Large intestine (tissue), 12 donors: Measurements from ENCODE around the gene TNFAIP8L3. TPM values are rescaled to one million over a fixed set of nuclear protein-coding genes. Genes with fewer than 3 reads are reported as not detected.
"Not testable (repeated sequence)": the region's sequence is repeated elsewhere in the genome, so short reads cannot be mapped to it uniquely, and the experiment has no call there.

ENCODE experiments used
- DNase-seq, 2 donors: peaks; one replicate each; pipeline versions ENCODE4 v3.0.0 to v3.0.0-alpha.2; 2013
- H3K27ac ChIP-seq: one replicate; pipeline ENCODE4 v1.5.1; 2013; ENCODE audit warnings: low read length
- H3K27me3 ChIP-seq: 2 replicates; pipeline ENCODE4 v1.6.1; 2013; ENCODE audit warnings: low read length; ENCODE audit not compliant: control insufficient read depth, insufficient read depth
- H3K36me3 ChIP-seq: 2 replicates; pipeline ENCODE4 v1.6.1; 2013; ENCODE audit warnings: low read length; ENCODE audit not compliant: control insufficient read depth, insufficient read depth
- H3K4me1 ChIP-seq: one replicate; pipeline ENCODE4 v1.6.1; 2013; ENCODE audit warnings: low read length; ENCODE audit not compliant: control insufficient read depth, insufficient read depth
- H3K4me3 ChIP-seq: one replicate; pipeline ENCODE4 v1.5.1; 2013; ENCODE audit warnings: low read length
- H3K9me3 ChIP-seq: one replicate; pipeline ENCODE4 v1.6.1; 2013; ENCODE audit warnings: mild to moderate bottlenecking, low read depth, low read length, moderate library complexity; ENCODE audit not compliant: control insufficient read depth
- WGBS: methylation state at CpG from one replicate; pipeline ENCODE4 v1.1.5; 2013; ENCODE audit warnings: low lambda C conversion rate; ENCODE audit not compliant: insufficient coverage; 5-methylcytosine and 5-hydroxymethylcytosine counted together
- long read RNA-seq, 11 donors: transcript quantifications; one replicate each; lab custom pipeline, GENCODE V29; 2026
- polyA plus RNA-seq: library from polyadenylated mRNA; unstranded; fragments of 120-200 nt; gene quantifications from one replicate; pipeline ENCODE4 v1.2.1, GENCODE V29; 2013

Gene TNFAIP8L3
- 3.8 TPM for polyA plus RNA-seq
- long read RNA-seq, donor 1, result 0 reads
- long read RNA-seq, donor 2, partial matches to known transcripts, result 0 of 1 reads
- long read RNA-seq, donor 2, other reads (novel, unspliced or antisense), result 0 of 1 reads
- long read RNA-seq, donor 3, result 0 reads
- long read RNA-seq, donor 4, result 0 reads
- long read RNA-seq, donor 5, partial matches to known transcripts, result 0 of 4 reads
- long read RNA-seq, donor 5, other reads (novel, unspliced or antisense), result 0 of 4 reads
- long read RNA-seq, donor 6, result 0 reads
- long read RNA-seq, donor 7, partial matches to known transcripts, result 0 of 3 reads
- long read RNA-seq, donor 7, other reads (novel, unspliced or antisense), result 0 of 3 reads
- long read RNA-seq, donor 8, partial matches to known transcripts, result 0 of 2 reads
- long read RNA-seq, donor 8, other reads (novel, unspliced or antisense), result 0 of 2 reads
- long read RNA-seq, donor 9, partial matches to known transcripts, result 0 of 2 reads
- long read RNA-seq, donor 9, other reads (novel, unspliced or antisense), result 0 of 2 reads
- long read RNA-seq, donor 10, partial matches to known transcripts, result 0 of 1 reads
- long read RNA-seq, donor 10, other reads (novel, unspliced or antisense), result 0 of 1 reads
- long read RNA-seq, donor 11, partial matches to known transcripts, result 0 of 1 reads
- long read RNA-seq, donor 11, other reads (novel, unspliced or antisense), result 0 of 1 reads

DNA sequence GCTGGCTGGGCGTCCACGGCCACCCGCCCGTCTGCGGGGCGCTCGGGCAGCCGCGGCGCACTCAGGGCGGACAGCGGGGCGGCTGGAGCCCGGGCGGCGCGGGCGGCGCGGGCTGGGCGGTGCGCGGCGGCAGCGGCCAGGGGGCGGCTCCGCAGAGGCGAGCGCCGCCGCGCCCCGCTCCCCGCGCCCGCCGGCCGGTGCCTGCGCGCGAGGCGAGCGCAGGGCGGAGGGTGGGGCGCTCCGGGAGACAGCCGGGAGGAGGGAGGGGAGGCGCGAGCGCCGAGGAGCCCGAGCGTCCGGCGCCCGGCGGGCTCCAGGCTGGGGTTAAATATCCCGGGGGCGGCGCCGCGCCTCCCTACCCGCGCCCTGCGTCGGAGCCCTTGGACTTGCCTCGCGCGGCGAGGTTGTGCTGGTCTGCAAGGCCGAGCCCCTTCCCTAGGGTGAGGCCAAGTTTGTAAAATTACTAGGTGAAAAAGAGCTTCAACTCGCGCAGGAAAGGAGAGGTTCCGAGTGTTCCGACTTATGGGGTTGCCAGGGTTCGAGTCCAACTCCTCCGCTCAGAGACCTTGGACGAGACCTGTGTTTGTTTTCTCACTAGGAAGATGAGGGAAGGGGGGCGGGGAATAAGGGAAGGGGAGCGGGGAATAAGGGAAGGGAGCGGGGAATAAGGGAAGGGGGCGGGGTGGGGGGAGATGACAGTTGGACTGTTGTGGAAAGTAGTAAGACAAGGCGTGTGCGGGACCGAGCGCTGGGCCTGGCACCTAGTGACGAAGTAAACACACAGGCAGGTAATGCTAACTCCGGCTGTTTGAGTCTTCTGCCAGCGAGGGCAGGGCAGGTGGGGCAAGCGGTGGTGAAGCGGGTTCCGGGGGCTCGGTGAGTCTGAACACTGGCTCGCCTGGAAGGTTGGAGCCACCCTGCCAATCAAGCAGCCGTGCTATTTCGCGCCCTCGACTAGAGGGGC is at the start of gene TNFAIP8L3:
TSS of gene TNFAIP8L3 (minus strand) at position 301 of the 964 bp plus-strand sequence. CDS start 311 bp downstream, outside the sequence.
- H3K9me3 ChIP-seq, result peaks cover 4% of the 10 kb centered on the region
- H3K4me3 ChIP-seq, result peak within 1 kb of the TSS; percentile 41
- WGBS, result no CpG with 5 or more reads among the region's 98 CpGs
- peaks cover 67% of the 10 kb centered on the region for H3K27me3 ChIP-seq
- H3K36me3 ChIP-seq, result no peaks in the 10 kb centered on the region
- DNase-seq, result peak in 1 of 2 donors; percentile 52
- no peak within 1 kb of the TSS for H3K27ac ChIP-seq
- no peaks in the 10 kb centered on the region for H3K4me1 ChIP-seq

DNA sequence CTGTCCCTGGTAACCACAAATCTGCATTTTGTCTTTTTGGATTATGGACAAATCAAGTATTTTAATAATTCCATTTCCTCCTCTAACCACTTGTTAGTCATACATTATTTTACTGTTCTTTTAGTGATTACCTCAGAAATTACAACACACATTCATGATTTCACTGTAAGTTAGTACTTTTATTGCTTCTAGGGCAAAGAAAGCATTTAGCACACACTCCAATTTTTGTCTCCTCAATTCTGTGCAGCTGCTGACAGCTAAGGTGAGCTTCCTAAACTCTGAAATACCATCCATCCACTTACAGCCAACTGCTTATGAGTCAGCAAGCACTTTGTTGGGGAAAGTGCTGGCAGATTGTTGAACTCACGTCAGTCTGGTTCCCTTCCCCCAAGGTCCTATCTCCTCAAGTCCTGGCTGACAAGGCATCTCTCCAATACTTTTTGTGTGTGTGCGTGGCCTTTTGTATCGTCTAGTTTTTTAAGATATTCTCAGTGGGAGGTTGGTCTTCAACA is 49.4 kb upstream of the TNFAIP8L3 start:
- no peak for DNase-seq
- Histone ChIP-seq H3K27me3 (no peaks in the 10 kb centered on the region), H3K4me3 (no peak overlapping the region), H3K36me3 (no peaks in the 10 kb centered on the region), H3K9me3 (no peaks in the 10 kb centered on the region), H3K4me1 (no peaks in the 10 kb centered on the region), H3K27ac (no peak overlapping the region)
- WGBS, result no CpG with 5 or more reads among the region's 3 CpGs

GRCh38 chr15:51140347-51140746 is 45.6 kb upstream of the TNFAIP8L3 start:
- H3K27me3 ChIP-seq, DNase-seq, H3K27ac ChIP-seq, H3K4me1 ChIP-seq, H3K4me3 ChIP-seq, H3K36me3 ChIP-seq, H3K9me3 ChIP-seq: not testable (repeated sequence)
- 83% methylated on average over 1 of the region's 2 CpGs for WGBS

DNA sequence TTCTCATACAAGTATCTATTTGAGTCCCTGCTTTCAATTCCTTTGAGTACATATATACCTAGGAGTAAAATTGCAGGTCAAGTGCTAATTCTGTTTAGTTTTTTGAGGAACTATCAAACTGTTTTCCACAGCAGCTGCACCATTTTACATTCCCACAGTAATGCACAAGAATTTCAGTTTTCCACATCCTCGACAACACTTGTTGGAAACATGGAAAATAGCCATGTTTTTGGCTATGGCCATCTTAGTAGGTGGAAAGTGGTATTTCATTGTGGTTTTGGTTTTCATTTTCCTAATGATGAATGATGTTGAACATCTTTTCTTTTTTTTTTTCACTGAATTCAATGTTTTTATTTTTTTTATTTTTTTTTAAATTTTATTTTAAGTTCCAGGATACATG is 44.4 kb upstream of the TNFAIP8L3 start:
- no CpG with 5 or more reads among the region's 1 CpG for WGBS
- H3K36me3 ChIP-seq, result no peaks in the 10 kb centered on the region
- no peaks in the 10 kb centered on the region for H3K27me3 ChIP-seq
- no peak for DNase-seq
- H3K4me1 ChIP-seq, result no peaks in the 10 kb centered on the region
- no peak overlapping the region for H3K4me3 ChIP-seq
- no peak overlapping the region for H3K27ac ChIP-seq
- H3K9me3 ChIP-seq, result no peaks in the 10 kb centered on the region

DNA sequence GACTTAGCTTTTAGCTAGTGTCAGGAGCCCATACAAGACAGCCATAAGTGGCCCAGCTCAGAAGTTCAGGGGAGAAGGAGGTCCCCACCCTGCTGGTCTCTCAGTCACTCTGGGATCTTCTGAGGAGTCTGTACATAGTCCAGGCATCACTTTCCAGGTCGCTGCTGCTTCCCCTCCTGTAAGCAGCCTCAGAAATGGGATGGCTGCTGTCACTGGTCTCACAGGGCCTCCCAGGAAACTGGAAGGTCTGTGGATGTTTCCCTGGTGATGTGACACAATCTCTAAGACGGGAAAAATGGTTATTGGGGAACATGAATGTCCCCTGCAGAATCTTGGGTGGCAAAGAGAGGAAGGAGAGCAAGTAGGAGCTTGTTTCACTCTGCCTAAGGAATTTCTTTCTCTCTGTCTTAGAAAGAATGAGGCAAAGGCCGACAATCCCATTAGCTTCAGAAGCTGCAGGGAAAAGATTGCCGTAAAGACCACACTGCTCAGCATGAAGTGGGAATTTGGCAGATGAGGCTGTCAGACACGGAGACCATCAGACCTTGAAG is 43.2 kb upstream of the TNFAIP8L3 start:
- Histone ChIP-seq H3K27me3 (no peaks in the 10 kb centered on the region), H3K4me3 (no peak overlapping the region), H3K4me1 (no peaks in the 10 kb centered on the region), H3K9me3 (no peaks in the 10 kb centered on the region), H3K36me3 (no peaks in the 10 kb centered on the region), H3K27ac (no peak overlapping the region)
- DNase-seq, result no peak
- WGBS, result 80% methylated on average over 2 of the region's 5 CpGs

GRCh38 chr15:51137024-51137423 is 42.3 kb upstream of the TNFAIP8L3 start:
- no peaks in the 10 kb centered on the region for H3K4me1 ChIP-seq
- H3K27ac ChIP-seq, result no peak overlapping the region
- no peaks in the 10 kb centered on the region for H3K36me3 ChIP-seq
- H3K4me3 ChIP-seq, result no peak overlapping the region
- H3K27me3 ChIP-seq, result no peaks in the 10 kb centered on the region
- no CpG with 5 or more reads among the region's 1 CpG for WGBS
- no peaks in the 10 kb centered on the region for H3K9me3 ChIP-seq
- no peak for DNase-seq

DNA sequence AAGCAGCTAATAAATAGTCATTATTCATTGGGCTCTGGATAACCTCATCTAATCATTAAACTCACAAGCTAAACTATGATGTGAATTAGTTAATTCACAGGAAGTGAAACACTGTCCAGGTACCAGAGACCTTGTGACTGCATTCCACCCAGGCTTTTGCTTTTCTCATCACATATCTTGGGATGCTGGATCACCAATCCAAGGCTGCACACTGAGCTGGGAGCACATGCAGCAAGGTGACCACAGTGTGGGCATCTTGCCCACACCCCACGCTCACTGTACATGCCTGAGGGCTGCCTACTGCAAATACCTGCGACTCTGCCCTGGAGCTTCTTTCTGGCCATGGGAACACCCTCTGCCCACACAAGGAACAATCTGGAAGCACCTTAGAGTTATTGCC is 40.6 kb upstream of the TNFAIP8L3 start:
- H3K36me3 ChIP-seq, result no peaks in the 10 kb centered on the region
- H3K4me3 ChIP-seq, result no peak overlapping the region
- no peak for DNase-seq
- WGBS, result no CpG with 5 or more reads among the region's 2 CpGs
- no peaks in the 10 kb centered on the region for H3K4me1 ChIP-seq
- no peaks in the 10 kb centered on the region for H3K9me3 ChIP-seq
- H3K27ac ChIP-seq, result no peak overlapping the region
- H3K27me3 ChIP-seq, result no peaks in the 10 kb centered on the region

DNA sequence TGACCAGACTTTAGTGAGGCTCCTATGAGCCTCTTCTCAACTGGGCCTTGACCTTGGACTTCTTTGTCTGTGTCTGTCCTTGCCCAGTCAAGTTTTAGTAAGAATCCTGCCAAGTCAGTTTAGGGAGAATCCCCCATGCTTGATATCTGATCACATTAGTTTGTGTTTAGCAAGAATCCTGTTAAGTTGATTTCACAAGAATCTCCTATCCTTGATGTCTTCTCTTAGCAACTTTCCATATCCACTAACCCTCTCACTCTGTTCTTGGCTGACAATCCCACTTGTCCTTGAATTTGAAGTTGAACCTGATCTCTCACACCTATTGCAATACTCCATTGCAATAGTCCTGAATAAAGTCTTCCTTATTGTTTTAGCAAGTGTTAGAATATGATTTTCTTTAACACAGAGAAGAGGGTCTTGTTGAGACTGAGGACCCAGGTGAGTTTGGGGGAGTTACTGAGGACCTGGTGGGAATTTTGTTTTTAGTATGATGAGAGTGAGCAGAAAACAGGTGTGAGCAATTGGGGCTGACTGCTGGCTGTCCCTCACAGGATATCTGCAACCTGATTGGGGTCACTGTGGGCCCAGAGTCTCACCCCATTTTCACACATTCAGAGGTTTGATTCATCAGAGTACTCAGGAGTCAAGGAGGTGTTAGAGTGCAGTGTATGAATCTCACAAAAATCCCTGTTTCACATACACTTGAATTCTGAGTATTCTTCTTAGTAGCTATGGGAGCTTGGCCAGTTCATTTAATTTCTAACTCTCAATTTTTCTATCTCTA is 39.9 kb upstream of the TNFAIP8L3 start:
- Histone ChIP-seq H3K9me3 (no peaks in the 10 kb centered on the region), H3K27ac (no peak overlapping the region), H3K4me1 (no peaks in the 10 kb centered on the region), H3K27me3 (no peaks in the 10 kb centered on the region), H3K36me3 (no peaks in the 10 kb centered on the region), H3K4me3 (no peak overlapping the region)
- DNase-seq, result no peak

DNA sequence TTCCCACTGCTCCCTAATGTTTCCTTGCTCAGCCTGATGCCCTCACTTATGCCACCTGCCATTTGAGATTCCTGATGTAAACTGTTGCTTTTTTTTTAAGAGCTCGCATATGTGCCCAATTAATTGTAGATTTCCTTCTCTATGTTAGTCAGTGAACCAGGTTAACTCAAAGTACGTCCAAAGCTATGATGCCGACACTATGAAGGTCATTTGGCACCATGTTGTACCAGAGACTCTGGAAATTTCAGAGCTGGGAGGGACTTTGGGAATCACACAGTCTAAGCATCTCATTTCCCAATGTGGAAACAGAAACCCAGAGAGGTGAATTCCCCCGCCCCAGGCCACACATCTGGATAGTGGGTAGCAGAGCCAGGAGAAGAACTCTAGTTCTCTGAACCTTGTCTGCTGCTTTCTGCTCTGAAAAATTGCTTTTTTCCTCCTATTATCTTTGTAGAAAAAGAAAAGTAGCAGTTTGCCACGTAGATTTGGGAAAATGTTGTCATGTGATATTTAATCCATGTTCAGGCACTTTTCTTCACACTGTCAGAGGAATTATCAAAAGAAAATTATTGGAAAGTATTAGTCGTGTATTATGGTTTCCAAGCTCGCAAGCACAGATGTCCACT is 38.5 kb upstream of the TNFAIP8L3 start:
- Histone ChIP-seq H3K27ac (no peak overlapping the region), H3K4me1 (no peaks in the 10 kb centered on the region), H3K9me3 (no peaks in the 10 kb centered on the region), H3K36me3 (no peaks in the 10 kb centered on the region), H3K27me3 (no peaks in the 10 kb centered on the region), H3K4me3 (no peak overlapping the region)
- 60% methylated on average over 1 of the region's 7 CpGs for WGBS
- no peak for DNase-seq
